Measurements from ENCODE around the gene PSD2.

Gene PSD2

GRCh38 chr5:139828207-139828895, 32.7 kb downstream of the PSD2 start:
- no peak for DNase-seq (ENCODE audit: low read depth)
- H3K4me3 ChIP-seq (ENCODE audit: low read depth, low read length): no peak overlapping the region
- TF ChIP-seq CTCF (IDR thresholded peaks at IDR 0.05; ENCODE audit: low read depth, low read length, missing control alignments): no peak

GRCh38 chr5:139829471-139829870, 33.9 kb downstream of the PSD2 start:
- H3K4me3 ChIP-seq (ENCODE audit: low read depth, low read length): no peak overlapping the region
- TF ChIP-seq CTCF (IDR thresholded peaks at IDR 0.05; ENCODE audit: low read depth, low read length, missing control alignments): no peak
- DNase-seq (ENCODE audit: low read depth): no peak

- TF ChIP-seq CTCF (IDR thresholded peaks at IDR 0.05; ENCODE audit: low read depth, low read length, missing control alignments): no peak
- DNase-seq (ENCODE audit: low read depth): no peak
- no peak overlapping the region for H3K4me3 ChIP-seq (ENCODE audit: low read depth, low read length)
Measured at GRCh38 chr5:139831624-139832023, 36.0 kb downstream of the PSD2 start.

GRCh38 chr5:139833525-139833924, 37.9 kb downstream of the PSD2 start:
- TF ChIP-seq CTCF (IDR thresholded peaks at IDR 0.05; ENCODE audit: low read depth, low read length, missing control alignments): no peak
- DNase-seq (ENCODE audit: low read depth): no peak
- no peak overlapping the region for H3K4me3 ChIP-seq (ENCODE audit: low read depth, low read length)

- no peak for TF ChIP-seq CTCF (IDR thresholded peaks at IDR 0.05; ENCODE audit: low read depth, low read length, missing control alignments)
- H3K4me3 ChIP-seq (ENCODE audit: low read depth, low read length): no peak overlapping the region
- no peak for DNase-seq (ENCODE audit: low read depth)
Measured at GRCh38 chr5:139835656-139836055, 40.0 kb downstream of the PSD2 start.

GRCh38 chr5:139836469-139837208, 41.0 kb downstream of the PSD2 start:
- no peak for DNase-seq (ENCODE audit: low read depth)
- H3K4me3 ChIP-seq (ENCODE audit: low read depth, low read length): no peak overlapping the region
- TF ChIP-seq CTCF (IDR thresholded peaks at IDR 0.05; ENCODE audit: low read depth, low read length, missing control alignments): no peak

Measured in GM12864 (cell line).